ENCODE data around the gene DNAJB8.

- TF ChIP-seq, protein P1, sequence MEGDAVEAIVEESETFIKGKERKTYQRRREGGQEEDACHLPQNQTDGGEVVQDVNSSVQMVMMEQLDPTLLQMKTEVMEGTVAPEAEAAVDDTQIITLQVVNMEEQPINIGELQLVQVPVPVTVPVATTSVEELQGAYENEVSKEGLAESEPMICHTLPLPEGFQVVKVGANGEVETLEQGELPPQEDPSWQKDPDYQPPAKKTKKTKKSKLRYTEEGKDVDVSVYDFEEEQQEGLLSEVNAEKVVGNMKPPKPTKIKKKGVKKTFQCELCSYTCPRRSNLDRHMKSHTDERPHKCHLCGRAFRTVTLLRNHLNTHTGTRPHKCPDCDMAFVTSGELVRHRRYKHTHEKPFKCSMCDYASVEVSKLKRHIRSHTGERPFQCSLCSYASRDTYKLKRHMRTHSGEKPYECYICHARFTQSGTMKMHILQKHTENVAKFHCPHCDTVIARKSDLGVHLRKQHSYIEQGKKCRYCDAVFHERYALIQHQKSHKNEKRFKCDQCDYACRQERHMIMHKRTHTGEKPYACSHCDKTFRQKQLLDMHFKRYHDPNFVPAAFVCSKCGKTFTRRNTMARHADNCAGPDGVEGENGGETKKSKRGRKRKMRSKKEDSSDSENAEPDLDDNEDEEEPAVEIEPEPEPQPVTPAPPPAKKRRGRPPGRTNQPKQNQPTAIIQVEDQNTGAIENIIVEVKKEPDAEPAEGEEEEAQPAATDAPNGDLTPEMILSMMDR (conservative IDR thresholded peaks at IDR 0.05; ENCODE audit: low read depth, low read length) = peak; percentile 59
- no peak for TF ChIP-seq EZH2 (IDR thresholded peaks at IDR 0.05; ENCODE audit: low read length, unreplicated experiment)
Measured at GRCh38 chr3:128497305-128498126, 30.8 kb upstream of the DNAJB8 start.

All from PC-3 (cell line).